GM19043 (cell line): ENCODE measurements around the gene THNSL1.

ENCODE experiments used
- ATAC-seq: cut with Tn5 transposase; IDR thresholded peaks from one replicate; pipeline ENCODE4 v1.9.1; 2021; ENCODE audit warnings: low read depth; ENCODE audit not compliant: unreplicated experiment

The THNSL1 gene

DNA sequence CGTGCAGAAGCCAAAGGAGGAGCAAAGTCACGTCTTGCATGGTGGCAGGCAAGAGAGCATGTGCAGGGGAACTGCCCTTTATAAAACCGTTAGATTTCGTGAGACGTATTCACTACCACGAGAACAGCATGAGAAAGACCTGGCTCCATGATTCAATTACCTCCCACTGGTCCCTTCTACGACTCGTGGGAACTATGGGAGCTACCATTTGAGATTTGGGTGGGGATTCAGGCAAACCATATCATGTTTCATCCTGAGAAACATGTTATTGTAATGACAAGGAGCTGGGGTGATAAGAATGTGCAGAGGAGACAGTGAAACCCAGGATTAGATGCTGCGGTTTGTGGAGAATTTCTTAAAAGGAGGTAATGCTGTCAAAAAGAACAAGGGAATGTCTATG is 34.0 kb downstream of the THNSL1 start:
- ATAC-seq: no peak

- ATAC-seq: no peak
These were observed 35.6 kb downstream of the THNSL1 start for GRCh38 chr10:25052012-25052411.

DNA sequence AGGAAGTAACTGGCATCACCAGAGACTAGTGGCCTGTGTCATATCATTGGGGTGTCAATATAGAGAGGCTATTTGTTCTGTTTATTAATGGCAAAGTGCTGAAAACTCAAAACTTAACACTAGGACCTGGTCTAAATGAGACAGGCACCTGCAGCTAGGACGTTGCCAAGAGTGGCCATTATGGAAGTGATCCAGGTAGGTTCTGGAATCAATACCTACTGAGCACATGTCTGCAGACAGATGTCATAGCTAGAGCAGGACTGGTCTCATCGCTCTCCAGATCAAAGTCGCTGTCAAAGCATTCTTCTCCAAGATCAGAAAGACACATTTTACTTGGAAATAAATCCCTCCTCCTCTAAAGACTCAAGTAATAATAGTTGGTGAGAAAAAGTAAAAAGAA is 40.3 kb downstream of the THNSL1 start:
- no peak for ATAC-seq

GRCh38 chr10:25057886-25058285 is 41.5 kb downstream of the THNSL1 start:
- ATAC-seq: no peak

DNA sequence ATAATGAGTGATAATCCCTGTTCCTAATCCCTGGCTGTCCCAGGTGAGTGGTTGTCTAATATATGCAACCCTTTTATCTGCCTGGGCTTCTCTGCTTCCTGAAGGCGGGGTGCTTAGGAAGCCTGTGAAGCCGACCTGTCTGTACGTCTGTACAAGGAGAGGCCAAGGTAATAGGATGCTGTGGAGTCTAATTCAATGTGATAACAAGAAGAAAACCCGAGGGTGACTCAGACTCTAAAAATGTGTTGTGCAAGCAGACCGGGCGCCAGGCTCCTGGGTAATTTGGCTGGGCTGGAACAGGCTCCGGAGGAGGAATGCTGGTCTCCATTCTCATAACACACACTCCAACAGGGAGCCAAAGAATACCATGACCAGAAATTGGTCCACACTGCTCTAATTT is 43.6 kb downstream of the THNSL1 start:
- ATAC-seq: no peak

DNA sequence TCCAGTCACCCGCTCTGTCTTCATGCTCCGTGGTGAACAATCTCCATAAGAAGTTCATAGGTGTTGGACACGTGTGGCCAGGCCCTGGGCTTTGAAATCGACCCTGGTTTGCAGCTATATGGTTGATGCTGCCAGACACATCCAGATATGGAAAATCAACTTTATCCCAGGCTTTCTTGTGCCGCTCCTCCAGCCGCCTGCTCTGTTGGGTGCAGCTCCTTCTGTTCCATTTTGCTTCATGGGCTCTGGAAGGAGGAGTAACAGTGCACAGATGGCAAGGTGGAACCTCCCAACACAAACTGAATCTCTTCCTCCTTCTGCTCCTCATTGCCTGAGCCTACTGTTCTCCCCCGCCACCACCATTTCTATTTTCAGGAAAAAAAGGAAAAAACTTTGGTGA is 44.7 kb downstream of the THNSL1 start:
- ATAC-seq: no peak

DNA sequence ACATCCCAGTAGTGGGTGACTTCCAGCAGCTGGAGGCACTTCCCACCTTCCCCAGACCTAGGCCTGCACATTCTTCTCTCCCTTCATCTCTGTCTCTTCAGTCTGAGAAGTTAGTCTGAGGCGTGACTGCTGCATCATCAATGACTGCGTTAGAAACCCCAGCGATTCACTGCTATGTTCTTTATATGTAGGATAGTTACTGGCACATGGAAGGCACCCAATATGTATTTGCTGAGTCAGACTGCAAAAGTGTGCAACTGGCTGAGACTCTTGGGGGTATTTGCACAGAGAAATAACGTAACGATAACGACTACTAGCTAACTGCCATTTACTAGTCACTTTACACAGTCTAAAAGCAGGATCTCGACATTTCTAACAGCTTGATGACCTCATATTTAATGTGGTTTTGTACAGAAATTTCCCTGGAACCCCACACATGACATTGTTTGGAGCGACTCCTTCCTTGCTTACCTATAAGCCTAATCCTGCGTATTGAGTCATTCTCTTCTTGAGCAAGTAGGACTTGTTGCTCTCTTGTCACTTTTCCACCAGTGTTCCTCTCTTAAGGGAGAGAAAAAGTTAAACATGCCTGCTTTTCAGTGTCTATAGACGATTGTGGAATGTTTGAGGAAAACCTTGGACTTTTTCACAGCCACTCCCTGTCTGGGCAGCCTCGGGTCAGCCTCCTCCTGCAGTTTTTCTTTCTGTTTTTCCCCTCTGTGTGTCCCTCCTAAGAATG is 45.5 kb downstream of the THNSL1 start:
- no peak for ATAC-seq

DNA sequence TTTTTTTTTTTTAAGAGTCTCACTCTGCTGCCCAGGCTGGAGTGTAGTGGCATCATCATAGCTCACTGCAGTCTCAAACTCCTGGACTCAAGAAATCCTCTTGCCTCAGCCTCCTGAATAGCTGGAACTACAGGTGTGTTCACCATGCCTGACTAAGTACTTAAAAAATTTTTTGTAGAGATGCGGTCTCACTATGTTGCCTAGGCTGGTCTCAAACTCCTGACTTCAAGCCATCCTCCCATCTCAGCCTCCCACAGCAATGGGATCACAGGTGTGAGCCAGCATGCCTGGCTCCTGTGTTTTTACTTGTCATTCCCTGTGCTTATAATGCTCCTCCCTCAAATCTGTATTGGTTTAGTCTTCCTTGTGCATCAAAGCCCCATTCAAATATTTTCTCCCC is 46.7 kb downstream of the THNSL1 start:
- no peak for ATAC-seq

DNA sequence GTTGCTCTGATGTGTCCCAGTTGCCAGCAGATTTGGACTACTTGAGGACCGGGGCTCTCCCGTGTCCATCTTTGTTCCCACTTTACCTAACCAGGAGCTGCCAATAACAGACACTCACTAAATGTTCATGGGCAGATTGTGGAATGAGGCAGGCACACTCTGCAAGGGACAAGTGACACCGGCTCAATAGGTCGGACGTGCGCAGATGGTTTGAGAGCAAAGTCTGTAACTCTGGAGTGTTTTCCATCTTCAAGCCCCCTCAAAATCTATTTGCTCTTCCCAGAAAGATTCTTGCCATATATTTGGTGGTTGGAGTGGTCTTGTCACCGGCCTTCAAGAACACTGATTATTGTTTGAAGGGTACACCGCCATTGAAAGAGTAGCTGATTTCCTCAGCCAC is 47.2 kb downstream of the THNSL1 start:
- ATAC-seq: no peak

GRCh38 chr10:25064401-25064800 is 48.0 kb downstream of the THNSL1 start:
- ATAC-seq: no peak

GRCh38 chr10:25065761-25066476 is 49.5 kb downstream of the THNSL1 start:
- ATAC-seq: no peak

GRCh38 chr10:25068152-25069058 is 52.0 kb downstream of the THNSL1 start:
- no peak for ATAC-seq

GRCh38 chr10:25071227-25071626 is 54.8 kb downstream of the THNSL1 start:
- ATAC-seq: no peak

DNA sequence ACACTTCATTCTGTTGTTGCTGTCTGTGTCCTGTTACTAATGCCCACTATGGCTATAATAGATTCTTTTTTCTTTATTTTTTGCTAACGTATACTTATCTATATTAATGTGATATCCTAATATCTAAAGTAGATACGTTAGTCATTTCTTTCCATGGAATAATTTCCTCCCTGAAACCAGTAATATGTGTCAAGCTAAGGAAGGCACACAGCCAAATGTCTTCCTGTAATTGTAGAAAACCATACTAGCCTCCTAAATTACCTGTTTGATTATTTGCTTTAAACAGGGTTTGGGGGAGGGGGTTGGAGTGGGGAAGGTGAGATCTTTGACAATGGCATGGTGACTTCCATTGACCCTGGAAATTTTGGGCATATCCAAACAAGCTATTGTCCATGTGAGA is 56.4 kb downstream of the THNSL1 start:
- ATAC-seq: no peak

- no peak for ATAC-seq
These were observed 59.4 kb downstream of the THNSL1 start for GRCh38 chr10:25075825-25076224.
